HCT116 (cell line): Measurements from ENCODE around the gene VPS37B. TPM values are rescaled to one million over a fixed set of nuclear protein-coding genes. Genes with fewer than 3 reads are reported as not detected.

Source experiments
- ATAC-seq: fragments of 200-7000 bp; cut with Tn5 transposase; 2 replicates; pipeline ENCODE4 v1.9.1; 2020; ENCODE audit warnings: mild to moderate bottlenecking, moderate library complexity
- BruUV-seq: library from RNA; stranded (reverse); fragments of 400-500 nt; replicated peaks from 2 replicates; lab custom pipeline; 2021; lab: Mats Ljungman, UMichigan
- CTCF ChIA-PET: fragments of 300-600 bp; sonication (Branson Sonifier 250); formaldehyde crosslinking; loops from one replicate; lab custom pipeline; 2021; ENCODE audit warnings: antibody characterized with exemption; lab: Charles Lee
- POLR2A ChIA-PET: fragments of 300-600, 350-600 bp; sonication (Branson Sonifier 250); formaldehyde crosslinking; loops from one replicate; lab custom pipeline; 2021; ENCODE audit warnings: antibody characterized with exemption; lab: Charles Lee
- RAD21 ChIA-PET, 2 experiments: fragments of 300-600 bp; sonication (Branson Sonifier 250); formaldehyde crosslinking; loops; one replicate each; lab custom pipeline; 2023; ENCODE audit warnings: low total read pairs in 2 of 2; ENCODE audit not compliant: uncharacterized antibody in 2 of 2, unreplicated experiment in 2 of 2, low non-redundant PET in 1 of 2; lab: Charles Lee
- DNase-seq: peaks from one replicate; pipeline ENCODE4 v3.0.0-alpha.2; 2010; ENCODE audit warnings: low read depth, low spot score
- H2AFZ ChIP-seq: fragments of 200-600 bp; shearing (Covaris generic), sonication (generic); 2 replicates; pipeline ENCODE4 v1.6.1; 2017; ENCODE audit warnings: low read depth, mixed run types, mixed read lengths, antibody characterized with exemption, low read length; ENCODE audit not compliant: poor library complexity, severe bottlenecking
- H3K27ac ChIP-seq: 2 replicates; pipeline ENCODE4 v1.5.1; 2012; ENCODE audit warnings: low read depth, low read length
- H3K27me3 ChIP-seq: fragments of 200-600 bp; sonication (generic); 2 replicates; pipeline ENCODE4 v1.6.1; 2016; ENCODE audit warnings: mixed run types, low read length, mixed read lengths; ENCODE audit not compliant: insufficient read depth
- H3K36me3 ChIP-seq, 2 experiments: fragments of 200-500 bp in 1 of 2; fragments of 200-600 bp in 1 of 2; sonication (Bioruptor generic) in 1 of 2; sonication (generic) in 1 of 2; 2 replicates each; pipeline versions ENCODE4 v1.5.1 to v1.6.1; 2014 to 2016; ENCODE audit warnings: low read length in 2 of 2, inconsistent platforms in 1 of 2, mixed read lengths in 1 of 2, mixed run types in 1 of 2; ENCODE audit not compliant: insufficient read depth in 2 of 2, control insufficient read depth in 1 of 2
- H3K4me1 ChIP-seq, 2 experiments: fragments of 200-600 bp in 1 of 2; sonication (generic) in 1 of 2; 2 replicates each; pipeline versions ENCODE4 v1.5.1 to v1.6.1; 2012 to 2017; ENCODE audit warnings: low read length in 2 of 2, inconsistent platforms in 1 of 2, mild to moderate bottlenecking in 1 of 2, mixed read lengths in 1 of 2, mixed run types in 1 of 2, moderate library complexity in 1 of 2; ENCODE audit not compliant: insufficient read depth in 2 of 2, control insufficient read depth in 1 of 2
- H3K4me2 ChIP-seq: fragments of 200-600 bp; sonication (generic); 2 replicates; pipeline ENCODE4 v1.6.1; 2017; ENCODE audit warnings: mixed run types, low read length, mixed read lengths
- H3K4me3 ChIP-seq, 2 experiments: fragments of 200-600 bp in 1 of 2; sonication (generic) in 1 of 2; replicated peaks in 1 of 2; 2 replicates each; pipeline ENCODE4 v1.5.1; 2011 to 2016; ENCODE audit warnings: low read length in 2 of 2, control low read depth in 1 of 2, low read depth in 1 of 2, mild to moderate bottlenecking in 1 of 2, mixed read lengths in 1 of 2, mixed run types in 1 of 2
- H3K79me2 ChIP-seq: fragments of 200-600 bp; sonication (generic); 2 replicates; pipeline ENCODE4 v1.6.1; 2017; ENCODE audit warnings: mild to moderate bottlenecking, mixed run types, low read length, moderate library complexity, mixed read lengths; ENCODE audit not compliant: insufficient read depth
- H3K9ac ChIP-seq: fragments of 200-600 bp; sonication (generic); 2 replicates; pipeline ENCODE4 v1.6.1; 2016; ENCODE audit warnings: low read length, mixed read lengths
- H3K9me2 ChIP-seq: fragments of 200-600 bp; sonication (generic), shearing (Covaris generic); 2 replicates; pipeline ENCODE4 v1.6.1; 2017; ENCODE audit warnings: mixed run types, mild to moderate bottlenecking, moderate library complexity; ENCODE audit not compliant: insufficient read depth
- H3K9me3 ChIP-seq, 2 experiments: fragments of 200-500 bp in 1 of 2; fragments of 200-600 bp in 1 of 2; sonication (Bioruptor generic) in 1 of 2; sonication (generic) in 1 of 2; 2 replicates each; pipeline ENCODE4 v1.6.1; 2014 to 2017; ENCODE audit warnings: low read length in 2 of 2, mixed read lengths in 2 of 2, inconsistent platforms in 1 of 2, low read depth in 1 of 2, mild to moderate bottlenecking in 1 of 2, mixed run types in 1 of 2, moderate library complexity in 1 of 2; ENCODE audit not compliant: control insufficient read depth in 1 of 2, insufficient read depth in 1 of 2
- H4K20me1 ChIP-seq: fragments of 200-600 bp; sonication (generic), shearing (Covaris generic); 2 replicates; pipeline ENCODE4 v1.6.1; 2017; ENCODE audit warnings: mixed run types, mild to moderate bottlenecking, moderate library complexity; ENCODE audit not compliant: insufficient read depth
- CEBPB ChIP-seq: IDR thresholded peaks from 2 replicates; pipeline ENCODE4 v1.6.1; 2012; ENCODE audit warnings: low read depth
- CTCF ChIP-seq, 3 experiments: fragments of 200-600 bp in 1 of 3; sonication (generic) in 1 of 3; IDR thresholded peaks in 2 of 3; conservative IDR thresholded peaks in 1 of 3; 2 replicates each; pipeline ENCODE4 v1.5.1; 2012 to 2017; ENCODE audit warnings: low read depth in 2 of 3, low read length in 2 of 3, antibody characterized with exemption in 1 of 3, borderline replicate concordance in 1 of 3, control low read depth in 1 of 3, mild to moderate bottlenecking in 1 of 3, mixed read lengths in 1 of 3, mixed run types in 1 of 3, moderate library complexity in 1 of 3; ENCODE audit not compliant: insufficient read depth in 1 of 3
- EGR1 ChIP-seq: IDR thresholded peaks from 2 replicates; pipeline ENCODE4 v1.6.1; 2012; ENCODE audit warnings: low read depth
- ELF1 ChIP-seq: IDR thresholded peaks from 2 replicates; pipeline ENCODE4 v1.6.1; 2012; ENCODE audit warnings: low read depth, borderline replicate concordance
- EZH2phosphoT487 ChIP-seq: fragments of 200-600 bp; IDR thresholded peaks from 2 replicates; pipeline ENCODE4 v1.6.1; 2018; ENCODE audit warnings: antibody characterized with exemption, borderline replicate concordance
- POLR2A ChIP-seq: IDR thresholded peaks from 2 replicates; pipeline ENCODE4 v1.7.0; 2011; ENCODE audit warnings: borderline replicate concordance; ENCODE audit not compliant: insufficient read depth, insufficient read length; ENCODE audit errors: extremely low read depth
- RAD21 ChIP-seq: IDR thresholded peaks from 2 replicates; pipeline ENCODE4 v1.6.1; 2012; ENCODE audit warnings: low read depth, mild to moderate bottlenecking
- REST ChIP-seq: IDR thresholded peaks from 2 replicates; pipeline ENCODE4 v1.6.1; 2012; ENCODE audit warnings: low read depth
- SP1 ChIP-seq: IDR thresholded peaks from 2 replicates; pipeline ENCODE4 v1.6.1; 2012; ENCODE audit warnings: low read depth
- SRF ChIP-seq: IDR thresholded peaks from 2 replicates; pipeline ENCODE4 v1.6.1; 2012; ENCODE audit warnings: low read depth
- ZFX ChIP-seq: fragments of 450-650 bp; IDR thresholded peaks from 2 replicates; pipeline ENCODE4 v1.6.1; 2017
- intact Hi-C: fragments of 100-400 bp; cut with micrococcal nuclease; formaldehyde crosslinking; loops from 2 replicates; pipeline ENCODE4 v1.10.0; 2022
- total RNA-seq: library from RNA; stranded (reverse); gene quantifications from one replicate; pipeline ENCODE4 v1.2.1, GENCODE V29; 2021; ENCODE audit not compliant: unreplicated experiment

VPS37B gene
- total RNA-seq, 1 experiment from 2014 or later, result 55.0 TPM

- no peaks in the 10 kb centered on the region for H3K9me2 ChIP-seq
- ChIA-PET RAD21 (no interaction called here), CTCF (interaction anchor here (1.0 kb wide), 1 partner anchor 12 kb away, joined by 3 read pairs; no protein-coding TSS in a partner anchor), POLR2A (no interaction called here)
- no peaks in the 10 kb centered on the region for H3K9me3 ChIP-seq
- no TSS peak for BruUV-seq
- no peaks in the 10 kb centered on the region; the same call in 1 of the 2 replicates for H4K20me1 ChIP-seq
- no peaks in the 10 kb centered on the region for H3K4me1 ChIP-seq
- no peaks in the 10 kb centered on the region for H3K27me3 ChIP-seq
- no peak overlapping the region for H3K4me3 ChIP-seq
- no peak overlapping the region for H2AFZ ChIP-seq
- TF ChIP-seq CEBPB, result no peak
- no peak for TF ChIP-seq ZFX
- no peak for TF ChIP-seq ELF1
- TF ChIP-seq EGR1, result no peak
- TF ChIP-seq SRF, result no peak
- TF ChIP-seq REST, result no peak
- TF ChIP-seq CTCF (IDR thresholded peaks at IDR 0.05 in 2 of 3, conservative IDR thresholded peaks at IDR 0.05 in 1 of 3; ENCODE audit: borderline replicate concordance in 1 of 3, insufficient read depth in 1 of 3, low read depth in 2 of 3, low read length in 2 of 3), result peak; percentile 46 to 53 (median 47); a peak in 4 of 6 replicates
- TF ChIP-seq SP1, result no peak
- no peak for TF ChIP-seq POLR2A
- TF ChIP-seq RAD21, result peak; percentile 58
- no peak for TF ChIP-seq EZH2phosphoT487
- DNase-seq, result no peak
- peak; percentile 71 for ATAC-seq
- peaks cover 37% of the 10 kb centered on the region for H3K79me2 ChIP-seq
- intact Hi-C loops, result no loop called here
- H3K27ac ChIP-seq, result peak overlapping the region; percentile 11; the same call in 1 of the 2 replicates
- H3K9ac ChIP-seq, result no peak overlapping the region
- H3K36me3 ChIP-seq, result peaks cover 16 to 30% of the 10 kb centered on the region in 2 experiments; a peak in 3 of 4 replicates
- H3K4me2 ChIP-seq, result no peak overlapping the region
Observed at GRCh38 chr12:122867691-122868461, 28.0 kb downstream of the VPS37B start.
